PFSK-1 (cell line): Measurements from ENCODE around the gene ZW10.

Experiments
- FOXP2 ChIP-seq: optimal IDR thresholded peaks from 2 replicates; pipeline ENCODE3; 2011; ENCODE audit warnings: borderline replicate concordance, control low read depth, inconsistent platforms; ENCODE audit not compliant: insufficient read depth; ENCODE audit errors: extremely low read length, extremely low read depth
- POLR2AphosphoS5 ChIP-seq: IDR thresholded peaks from 2 replicates; pipeline ENCODE4 v1.6.1; 2012; ENCODE audit warnings: low read depth, mild to moderate bottlenecking, control low read depth, low read length, moderate library complexity
- REST ChIP-seq, 2 experiments: IDR thresholded peaks; 2 replicates each; pipeline versions ENCODE4 v1.6.1 to v1.8.0; 2011 to 2012; ENCODE audit warnings: low read depth in 2 of 2, low read length in 2 of 2, control low read depth in 1 of 2, inconsistent platforms in 1 of 2, mild to moderate bottlenecking in 1 of 2, moderate library complexity in 1 of 2; ENCODE audit not compliant: insufficient read depth in 1 of 2
- SIN3A ChIP-seq: IDR thresholded peaks from 2 replicates; pipeline ENCODE4 v1.6.1; 2012; ENCODE audit warnings: mild to moderate bottlenecking, low read length, moderate library complexity, borderline replicate concordance; ENCODE audit not compliant: insufficient read depth
- TAF1 ChIP-seq: IDR thresholded peaks from 2 replicates; pipeline ENCODE4 v1.6.1; 2012; ENCODE audit warnings: low read length, control low read depth, borderline replicate concordance; ENCODE audit not compliant: insufficient read depth

GRCh38 chr11:113805640-113806039 is 32.1 kb upstream of the ZW10 start:
- TF ChIP-seq TAF1 (no peak), SIN3A (no peak), FOXP2 (no peak), POLR2AphosphoS5 (no peak), REST (IDR thresholded peaks at IDR 0.05; ENCODE audit: insufficient read depth in 1 of 2, low read depth in 2 of 2, low read length in 2 of 2) (no peak)
